ENCODE measurements around the gene TYK2. TPM values are rescaled to one million over a fixed set of nuclear protein-coding genes. Genes with fewer than 3 reads are reported as not detected.

The TYK2 gene
- polyA plus RNA-seq, 1 experiment = 40.9 TPM

DNA sequence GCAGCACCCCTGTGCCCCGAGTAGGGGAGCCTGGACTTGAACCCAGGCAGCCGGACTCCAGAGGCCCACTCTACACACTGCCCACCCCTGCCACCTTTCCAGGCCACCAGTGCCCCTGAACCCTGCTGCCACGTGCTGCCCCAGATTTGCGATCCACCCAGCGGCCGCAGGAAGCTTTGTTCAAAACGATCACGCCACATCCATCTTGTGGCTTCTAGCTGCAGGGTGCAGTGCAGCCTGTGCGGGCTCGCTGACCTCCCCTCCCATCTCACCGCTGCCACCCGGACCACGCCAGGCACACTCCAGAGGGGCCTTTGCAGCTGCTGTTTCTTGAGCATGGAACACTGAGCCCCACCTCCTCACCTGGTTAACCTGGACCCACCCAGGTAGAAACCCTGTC lies 50.8 kb downstream of the TYK2 start:
- ChIA-PET CTCF (no interaction called here), POLR2A (no interaction called here)
- H3K36me3 ChIP-seq (ENCODE audit: control insufficient read depth, insufficient read depth, low read length) = peaks cover 27% of the 10 kb centered on the region

DNA sequence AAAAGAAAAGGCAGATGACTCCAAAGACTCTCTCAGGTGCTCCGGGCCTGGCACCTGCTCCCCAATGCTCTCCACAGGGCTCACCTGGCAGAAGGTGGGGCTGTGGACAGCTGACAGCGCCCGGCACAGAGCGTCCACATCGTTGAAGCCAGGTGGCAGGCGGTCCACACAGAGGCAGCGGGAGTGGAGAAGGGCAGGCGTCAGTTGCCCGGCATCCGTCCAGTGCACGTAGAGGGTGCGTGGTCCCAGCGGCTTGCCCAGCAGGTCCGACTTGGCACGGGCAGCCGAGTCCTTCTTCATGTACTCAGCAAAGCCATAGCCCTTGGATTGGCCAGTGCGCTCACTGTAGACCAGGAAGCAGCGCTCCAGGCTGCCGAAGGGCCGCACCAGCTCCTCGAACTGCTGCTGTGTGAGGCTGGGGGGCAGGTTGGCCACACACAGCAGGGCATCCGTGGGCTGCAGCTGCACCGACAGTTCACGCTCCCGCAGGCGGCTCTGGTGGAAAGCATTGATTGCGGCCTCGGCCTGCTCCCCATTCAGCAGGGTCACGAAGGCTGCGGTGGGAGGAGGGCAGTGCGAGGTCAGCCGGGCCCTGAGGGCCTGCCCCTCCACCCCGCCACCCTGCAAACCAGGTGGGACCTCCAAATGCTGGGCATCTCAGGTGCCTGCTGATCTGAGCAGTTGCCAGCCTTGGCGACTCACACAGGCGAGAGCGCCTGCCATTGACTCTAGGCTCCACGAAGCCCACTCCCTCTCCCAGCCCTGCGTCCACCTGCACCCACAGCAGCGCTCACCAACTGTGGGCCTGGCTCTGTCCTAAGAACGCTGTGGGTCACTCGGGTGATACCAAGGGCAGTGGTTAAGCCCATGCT lies 51.6 kb downstream of the TYK2 start:
- no peaks in the 10 kb centered on the region for H3K27me3 ChIP-seq (ENCODE audit: control insufficient read depth, insufficient read depth, low read length)
- TF ChIP-seq CTCF (IDR thresholded peaks at IDR 0.05; ENCODE audit: insufficient read depth, low read depth, low read length) = no peak
- ChIA-PET POLR2A (no interaction called here), CTCF (no interaction called here)
- H3K36me3 ChIP-seq (ENCODE audit: control insufficient read depth, insufficient read depth, low read length) = peaks cover 30% of the 10 kb centered on the region
- no peak for DNase-seq (ENCODE audit: low read depth)
- H3K4me3 ChIP-seq (ENCODE audit: low read depth, low read length) = no peak overlapping the region

More for the DNA sequence above, 50.8 kb downstream of the TYK2 start:
- TF ChIP-seq CTCF (IDR thresholded peaks at IDR 0.05; ENCODE audit: insufficient read depth, low read depth, low read length) = no peak
- Histone ChIP-seq H3K4me3 (ENCODE audit: low read depth, low read length) (no peak overlapping the region), H3K27me3 (ENCODE audit: control insufficient read depth, insufficient read depth, low read length) (no peaks in the 10 kb centered on the region)
- no peak for DNase-seq (ENCODE audit: low read depth)

DNA sequence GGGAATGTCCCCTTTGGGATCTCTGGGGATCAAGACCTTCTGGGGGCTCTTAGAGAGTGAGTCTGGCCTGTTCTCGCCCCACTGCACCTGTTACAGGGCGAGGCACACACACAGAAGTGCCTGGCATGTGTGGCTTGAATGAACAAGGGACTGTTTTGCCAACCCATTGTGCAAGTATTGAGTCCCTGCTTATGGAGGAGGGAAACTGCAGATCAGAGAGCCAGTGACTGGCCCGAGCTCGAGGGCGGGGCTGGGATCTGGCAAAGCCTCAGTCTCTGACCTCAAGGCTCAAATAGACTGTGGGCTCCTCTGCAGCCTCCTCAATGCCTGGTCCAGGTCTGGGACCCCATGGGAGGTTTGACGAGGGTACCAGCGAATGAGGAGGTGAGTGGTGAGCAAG lies 52.6 kb downstream of the TYK2 start:
- no peak for TF ChIP-seq CTCF (IDR thresholded peaks at IDR 0.05; ENCODE audit: insufficient read depth, low read depth, low read length)
- Histone ChIP-seq H3K27me3 (ENCODE audit: control insufficient read depth, insufficient read depth, low read length) (no peaks in the 10 kb centered on the region), H3K4me3 (ENCODE audit: low read depth, low read length) (no peak overlapping the region), H3K36me3 (ENCODE audit: control insufficient read depth, insufficient read depth, low read length) (peaks cover 38% of the 10 kb centered on the region)
- DNase-seq (ENCODE audit: low read depth) = no peak
- POLR2A ChIA-PET = no interaction called here
- CTCF ChIA-PET = interaction anchor here (0.7 kb wide), 1 partner anchor 26 kb away, joined by 3 read pairs; no protein-coding TSS in a partner anchor

- Histone ChIP-seq H3K36me3 (ENCODE audit: control insufficient read depth, insufficient read depth, low read length) (peaks cover 53% of the 10 kb centered on the region), H3K4me3 (ENCODE audit: low read depth, low read length) (no peak overlapping the region), H3K27me3 (ENCODE audit: control insufficient read depth, insufficient read depth, low read length) (no peaks in the 10 kb centered on the region)
- ChIA-PET CTCF (interaction anchor here (1.3 kb wide), 1 partner anchor 9 kb away, joined by 3 read pairs; no protein-coding TSS in a partner anchor), POLR2A (no interaction called here)
- no peak for DNase-seq (ENCODE audit: low read depth)
- no peak for TF ChIP-seq CTCF (IDR thresholded peaks at IDR 0.05; ENCODE audit: insufficient read depth, low read depth, low read length)
Observed at GRCh38 chr19:10325732-10326131, 54.6 kb downstream of the TYK2 start.

- ChIA-PET CTCF (no interaction called here), POLR2A (no interaction called here)
- Histone ChIP-seq H3K4me3 (ENCODE audit: low read depth, low read length) (no peak overlapping the region), H3K36me3 (ENCODE audit: control insufficient read depth, insufficient read depth, low read length) (peaks cover 43% of the 10 kb centered on the region), H3K27me3 (ENCODE audit: control insufficient read depth, insufficient read depth, low read length) (no peaks in the 10 kb centered on the region)
- TF ChIP-seq CTCF (IDR thresholded peaks at IDR 0.05; ENCODE audit: insufficient read depth, low read depth, low read length) = no peak
- DNase-seq (ENCODE audit: low read depth) = no peak
Observed at GRCh38 chr19:10321874-10322835, 58.2 kb downstream of the TYK2 start.
